Measurements from ENCODE around the gene VSTM5. TPM values are rescaled to one million over a fixed set of nuclear protein-coding genes. Genes with fewer than 3 reads are reported as not detected.

The VSTM5 gene
- total RNA-seq, 4 donors from 2014 or later = 0.16 to 0.68 TPM; not detected in 2

- TF ChIP-seq POLR2AphosphoS5 (IDR thresholded peaks at IDR 0.05) = no peak
- TF ChIP-seq CTCF (IDR thresholded peaks at IDR 0.05) = no peak
- TF ChIP-seq EP300 (IDR thresholded peaks at IDR 0.05) = no peak
- Histone ChIP-seq H3K27me3 (no peaks in the 10 kb centered on the region), H3K36me3 (no peaks in the 10 kb centered on the region), H3K4me3 (no peak overlapping the region), H3K27ac (no peak overlapping the region), H3K9me3 (no peaks in the 10 kb centered on the region), H3K4me1 (peaks cover 3% of the 10 kb centered on the region)
- no peak for DNase-seq (ENCODE audit: low spot score in 2 of 2)
- WGBS = 65% methylated on average over 4 of the region's 4 CpGs
Observed at GRCh38 chr11:93842034-93842433, 8.4 kb downstream of the VSTM5 start.

GRCh38 chr11:93841446-93841845 lies 9.0 kb downstream of the VSTM5 start:
- WGBS = 91% methylated on average over 2 of the region's 2 CpGs
- DNase-seq (ENCODE audit: low spot score in 2 of 2) = no peak
- H3K4me3 ChIP-seq = no peak overlapping the region

GRCh38 chr11:93840981-93841380 lies 9.4 kb downstream of the VSTM5 start:
- H3K36me3 ChIP-seq = no peaks in the 10 kb centered on the region
- no peak for TF ChIP-seq POLR2A (IDR thresholded peaks at IDR 0.05)
- no peak for TF ChIP-seq EP300 (IDR thresholded peaks at IDR 0.05)
- no peak for TF ChIP-seq CTCF (IDR thresholded peaks at IDR 0.05)
- no peak for TF ChIP-seq POLR2AphosphoS5 (IDR thresholded peaks at IDR 0.05)
- no peak overlapping the region for H3K27ac ChIP-seq
- WGBS = 62% methylated on average over 3 of the region's 3 CpGs
- no peaks in the 10 kb centered on the region for H3K9me3 ChIP-seq
- no peak for DNase-seq (ENCODE audit: low spot score in 2 of 2)
- H3K4me1 ChIP-seq = peaks cover 3% of the 10 kb centered on the region
- no peak overlapping the region for H3K4me3 ChIP-seq
- H3K27me3 ChIP-seq = no peaks in the 10 kb centered on the region

More at GRCh38 chr11:93841446-93841845, 9.0 kb downstream of the VSTM5 start:
- Histone ChIP-seq H3K4me1 (peaks cover 3% of the 10 kb centered on the region), H3K27me3 (no peaks in the 10 kb centered on the region), H3K27ac (no peak overlapping the region), H3K9me3 (no peaks in the 10 kb centered on the region), H3K36me3 (no peaks in the 10 kb centered on the region)
- no peak for TF ChIP-seq EP300 (IDR thresholded peaks at IDR 0.05)
- no peak for TF ChIP-seq CTCF (IDR thresholded peaks at IDR 0.05)
- no peak for TF ChIP-seq POLR2AphosphoS5 (IDR thresholded peaks at IDR 0.05)
- no peak for TF ChIP-seq POLR2A (IDR thresholded peaks at IDR 0.05)

GRCh38 chr11:93840180-93840579 lies 10.2 kb downstream of the VSTM5 start:
- H3K36me3 ChIP-seq = no peaks in the 10 kb centered on the region
- H3K9me3 ChIP-seq = no peaks in the 10 kb centered on the region
- no peak overlapping the region for H3K27ac ChIP-seq
- H3K27me3 ChIP-seq = no peaks in the 10 kb centered on the region
- no peak for DNase-seq (ENCODE audit: low spot score in 2 of 2)
- H3K4me3 ChIP-seq = no peak overlapping the region
- peaks cover 3% of the 10 kb centered on the region for H3K4me1 ChIP-seq
- TF ChIP-seq POLR2A (IDR thresholded peaks at IDR 0.05) (no peak), EP300 (IDR thresholded peaks at IDR 0.05) (no peak), CTCF (IDR thresholded peaks at IDR 0.05) (no peak), POLR2AphosphoS5 (IDR thresholded peaks at IDR 0.05) (no peak)
- WGBS = 74% methylated on average over 2 of the region's 2 CpGs

GRCh38 chr11:93838967-93839366 lies 11.5 kb downstream of the VSTM5 start:
- no peaks in the 10 kb centered on the region for H3K36me3 ChIP-seq
- no peaks in the 10 kb centered on the region for H3K9me3 ChIP-seq
- 88% methylated on average over 8 of the region's 8 CpGs for WGBS
- H3K27ac ChIP-seq = no peak overlapping the region
- no peak for DNase-seq (ENCODE audit: low spot score in 2 of 2)
- peaks cover 3% of the 10 kb centered on the region for H3K4me1 ChIP-seq
- no peak overlapping the region for H3K4me3 ChIP-seq
- TF ChIP-seq POLR2AphosphoS5 (IDR thresholded peaks at IDR 0.05) = no peak
- no peak for TF ChIP-seq POLR2A (IDR thresholded peaks at IDR 0.05)
- TF ChIP-seq CTCF (IDR thresholded peaks at IDR 0.05) = no peak
- no peak for TF ChIP-seq EP300 (IDR thresholded peaks at IDR 0.05)
- no peaks in the 10 kb centered on the region for H3K27me3 ChIP-seq
